Measurements from ENCODE around the gene PRKCA.

GRCh38 chr17:66469890-66470289 is 167.5 kb downstream of the PRKCA start:
- no peak for TF ChIP-seq CTCF (IDR thresholded peaks at IDR 0.05)
- TF ChIP-seq JAZF1 (CRISPR knock-in tag; IDR thresholded peaks at IDR 0.05): no peak
- no peak for TF ChIP-seq TCF7 (CRISPR knock-in tag; IDR thresholded peaks at IDR 0.05; ENCODE audit: low read depth)
- no peak for TF ChIP-seq SP1 (CRISPR knock-in tag; conservative IDR thresholded peaks at IDR 0.05)
- TF ChIP-seq NFE2L1 (CRISPR knock-in tag; IDR thresholded peaks at IDR 0.05): no peak
- no peak for TF ChIP-seq ESRRA (CRISPR knock-in tag; IDR thresholded peaks at IDR 0.05; ENCODE audit: borderline replicate concordance)
- no peak for TF ChIP-seq AFF4 (CRISPR knock-in tag; IDR thresholded peaks at IDR 0.05; ENCODE audit: borderline replicate concordance)
- no peak for TF ChIP-seq E2F4 (CRISPR knock-in tag; IDR thresholded peaks at IDR 0.05; ENCODE audit: borderline replicate concordance, low read depth)
- no peak for TF ChIP-seq CREM (CRISPR knock-in tag; IDR thresholded peaks at IDR 0.05)

Measured in WTC11 (cell line).